ENCODE data around the gene PCDH1. TPM values are rescaled to one million over a fixed set of nuclear protein-coding genes. Genes with fewer than 3 reads are reported as not detected.

PCDH1 gene
- total RNA-seq, 2 experiments from 2014 or later: not detected

DNA sequence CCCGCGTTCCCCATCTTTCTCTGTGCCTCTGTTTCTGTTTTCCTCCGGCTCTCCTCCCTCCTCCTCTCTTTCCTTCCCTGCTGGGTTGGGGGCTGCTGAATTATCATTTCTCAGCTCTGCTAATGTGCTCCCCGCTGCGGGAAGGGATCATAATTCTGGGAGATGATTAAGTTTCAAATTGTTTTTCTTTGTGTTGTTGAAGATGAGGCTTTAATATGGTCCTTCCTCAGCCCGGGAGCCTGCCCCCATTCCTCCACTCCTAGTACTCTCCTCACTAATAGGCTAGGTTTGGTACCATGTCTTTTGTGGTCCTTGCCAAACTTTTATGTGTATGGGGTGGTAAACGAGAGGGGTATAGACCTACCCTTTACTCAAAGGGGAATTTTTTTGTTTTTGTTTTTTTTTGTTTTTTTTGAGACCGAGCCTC is 5.7 kb upstream of the PCDH1 start:
- H3K36me3 Mint-ChIP-seq: no peaks in the 10 kb centered on the region
- H3K27ac Mint-ChIP-seq: no peak overlapping the region
- POLR2A ChIA-PET: no interaction called here
- no peak overlapping the region for H3K4me3 Mint-ChIP-seq
- ATAC-seq (ENCODE audit: low read depth) (no peak), DNase-seq (no peak)
- peaks cover 10% of the 10 kb centered on the region for H3K4me1 Mint-ChIP-seq
- H3K9me3 Mint-ChIP-seq: no peaks in the 10 kb centered on the region
- H3K27me3 Mint-ChIP-seq: peaks cover 63% of the 10 kb centered on the region

DNA sequence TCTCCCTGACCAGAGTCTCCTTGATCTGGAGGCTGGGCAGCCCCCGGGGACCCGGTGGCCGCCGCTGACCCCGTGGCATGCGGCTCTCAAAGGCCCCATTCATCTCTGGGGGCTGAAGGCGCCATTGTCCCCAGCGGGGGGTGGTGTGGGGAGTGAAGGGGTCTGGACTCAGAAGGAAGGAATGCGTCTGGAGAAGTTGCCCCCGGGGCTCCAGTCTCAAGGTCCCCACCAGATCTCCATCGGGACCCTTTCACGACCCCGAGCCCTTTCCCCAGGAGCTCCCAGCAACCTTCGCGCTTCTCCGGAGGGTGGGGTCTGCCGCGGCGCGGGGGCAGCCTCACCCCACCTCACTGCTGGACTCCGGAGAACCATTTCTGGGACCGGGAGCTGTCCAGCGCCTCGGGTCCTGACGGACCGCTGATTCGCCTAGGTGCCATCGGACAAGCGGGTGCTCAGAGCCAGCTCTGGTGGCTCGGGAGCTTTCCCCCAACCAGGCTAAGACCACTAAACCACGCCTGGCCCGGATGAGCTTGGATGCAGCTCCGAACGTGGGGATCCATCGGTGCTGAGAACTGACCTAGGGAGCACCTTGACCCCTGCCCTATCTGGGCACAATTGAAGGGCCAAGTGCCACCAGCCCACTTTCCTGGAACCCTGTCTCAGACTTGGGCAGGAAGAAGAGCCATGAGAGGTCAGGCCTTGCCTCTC is 5.1 kb upstream of the PCDH1 start:
- POLR2A ChIA-PET: interaction anchor here (0.6 kb wide), 1 partner anchor 191 kb away, joined by 3 read pairs; no protein-coding TSS in a partner anchor
- Mint-ChIP-seq H3K4me1 (peaks cover 13% of the 10 kb centered on the region), H3K27me3 (peaks cover 66% of the 10 kb centered on the region), H3K9me3 (no peaks in the 10 kb centered on the region), H3K27ac (no peak overlapping the region), H3K4me3 (no peak overlapping the region), H3K36me3 (no peaks in the 10 kb centered on the region)
- peak; percentile 63 for DNase-seq
- ATAC-seq (ENCODE audit: low read depth): no peak

DNA sequence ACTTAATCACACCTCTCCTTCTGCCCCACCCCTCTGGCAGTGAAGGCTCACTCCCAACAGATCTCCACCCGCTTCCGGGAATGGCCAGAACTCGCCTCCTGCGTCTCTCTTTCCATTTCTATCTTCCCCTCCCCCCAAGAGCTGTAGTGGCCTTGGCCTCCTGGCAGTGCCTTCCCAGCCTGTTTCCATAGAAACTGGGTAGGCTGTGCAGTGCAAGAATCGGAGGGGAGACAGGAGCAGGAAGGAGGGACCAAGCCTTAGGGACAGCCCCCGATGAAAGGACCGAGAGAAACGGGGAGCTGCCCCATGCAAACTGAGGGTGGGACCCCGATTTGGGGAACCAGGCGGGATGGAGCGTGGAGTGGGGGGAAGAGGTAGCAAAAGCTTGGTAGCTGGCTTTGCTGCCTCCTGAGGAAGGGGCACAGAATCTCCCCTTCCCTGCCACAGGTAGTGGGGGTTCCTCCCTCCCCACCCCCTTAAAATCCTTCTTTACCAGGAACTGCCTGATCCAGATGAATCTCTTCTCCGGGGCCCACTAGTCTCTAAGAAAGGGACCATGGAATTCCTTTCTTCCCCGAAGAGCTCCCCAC is 4.5 kb upstream of the PCDH1 start:
- ATAC-seq (ENCODE audit: low read depth) (no peak), DNase-seq (no peak)
- Mint-ChIP-seq H3K27me3 (peaks cover 70% of the 10 kb centered on the region), H3K9me3 (no peaks in the 10 kb centered on the region), H3K4me1 (peaks cover 13% of the 10 kb centered on the region), H3K4me3 (no peak overlapping the region), H3K27ac (no peak overlapping the region), H3K36me3 (no peaks in the 10 kb centered on the region)
- POLR2A ChIA-PET: interaction anchor here (0.6 kb wide), 1 partner anchor 191 kb away, joined by 3 read pairs; no protein-coding TSS in a partner anchor

DNA sequence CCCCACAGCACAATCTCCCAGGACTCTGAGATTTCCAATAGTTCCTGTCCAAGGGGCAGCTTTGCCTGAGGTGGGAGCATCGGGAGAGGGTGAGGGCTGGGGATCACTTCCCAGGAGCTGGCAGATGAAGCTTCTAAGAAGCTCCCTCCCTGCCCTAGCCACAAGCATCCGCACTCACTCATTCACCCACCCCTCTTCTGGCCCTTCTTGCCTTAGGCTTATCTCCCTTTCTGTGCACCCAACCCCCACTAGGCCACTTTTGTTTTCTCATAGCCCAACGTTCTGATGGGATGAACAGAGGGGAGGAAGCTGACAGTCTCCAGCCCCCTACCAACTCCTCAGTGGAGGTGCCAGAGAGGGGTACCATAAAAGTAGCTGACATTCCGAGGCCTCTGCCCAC is 3.7 kb upstream of the PCDH1 start:
- ATAC-seq (ENCODE audit: low read depth) (no peak), DNase-seq (no peak)
- Mint-ChIP-seq H3K4me3 (no peak overlapping the region), H3K36me3 (no peaks in the 10 kb centered on the region), H3K27me3 (peaks cover 78% of the 10 kb centered on the region), H3K27ac (no peak overlapping the region), H3K4me1 (peaks cover 19% of the 10 kb centered on the region), H3K9me3 (no peaks in the 10 kb centered on the region)
- POLR2A ChIA-PET: interaction anchor here (1.6 kb wide), 1 partner anchor 180 kb away, joined by 3 read pairs; no protein-coding TSS in a partner anchor

DNA sequence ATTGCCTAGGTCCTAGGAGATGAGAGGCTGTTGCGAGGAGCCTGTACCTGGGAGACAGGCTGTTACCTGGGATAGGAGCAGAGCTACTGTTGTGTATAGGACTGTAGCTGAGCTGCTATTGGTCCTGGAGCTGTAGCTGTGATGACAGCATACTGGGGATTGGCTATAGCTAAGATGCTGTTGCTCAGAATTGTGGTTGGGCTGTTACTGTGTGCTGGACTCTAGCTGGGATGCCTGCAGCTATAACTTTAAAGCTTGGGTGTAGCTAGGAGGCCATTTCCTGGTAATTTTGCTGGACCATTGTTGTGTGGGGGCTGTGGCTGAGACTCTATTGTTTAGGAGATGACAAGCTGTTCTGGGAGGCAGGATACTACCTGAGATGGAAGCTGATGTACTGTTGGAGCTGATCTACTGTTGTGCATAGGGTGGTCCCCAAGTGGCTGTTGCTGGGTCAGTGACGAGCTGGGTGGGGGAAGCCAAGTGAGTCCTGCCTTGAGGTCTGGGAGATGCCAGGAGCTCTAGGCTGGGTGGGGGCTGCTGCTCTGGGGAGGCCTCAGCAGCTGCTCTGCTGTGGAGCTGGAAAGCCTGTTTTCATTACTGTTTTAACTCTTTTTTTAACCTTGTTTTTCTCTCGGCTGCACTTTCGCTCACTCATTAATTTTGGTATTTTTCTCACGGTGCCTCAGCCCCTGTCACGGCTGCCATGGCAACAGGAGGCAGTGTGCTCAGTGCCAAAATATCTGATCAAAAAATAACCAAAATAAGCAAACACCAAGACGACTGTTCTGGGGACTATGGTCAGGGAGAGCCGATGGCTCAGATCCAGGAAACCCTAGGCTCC is 3.0 kb upstream of the PCDH1 start:
- no peak for DNase-seq
- ATAC-seq (ENCODE audit: low read depth): no peak
- no peak overlapping the region for H3K27ac Mint-ChIP-seq
- peaks cover 19% of the 10 kb centered on the region for H3K4me1 Mint-ChIP-seq
- no peak overlapping the region for H3K4me3 Mint-ChIP-seq
- no peaks in the 10 kb centered on the region for H3K9me3 Mint-ChIP-seq
- no peaks in the 10 kb centered on the region for H3K36me3 Mint-ChIP-seq
- POLR2A ChIA-PET: interaction anchor here (1.0 to 2.5 kb wide), 4 partner anchors 31 to 179 kb away, joined by 3 to 7 read pairs (median 3); partner anchors contain the start of genes PCDH12 and RNF14
- peaks cover 82% of the 10 kb centered on the region for H3K27me3 Mint-ChIP-seq

DNA sequence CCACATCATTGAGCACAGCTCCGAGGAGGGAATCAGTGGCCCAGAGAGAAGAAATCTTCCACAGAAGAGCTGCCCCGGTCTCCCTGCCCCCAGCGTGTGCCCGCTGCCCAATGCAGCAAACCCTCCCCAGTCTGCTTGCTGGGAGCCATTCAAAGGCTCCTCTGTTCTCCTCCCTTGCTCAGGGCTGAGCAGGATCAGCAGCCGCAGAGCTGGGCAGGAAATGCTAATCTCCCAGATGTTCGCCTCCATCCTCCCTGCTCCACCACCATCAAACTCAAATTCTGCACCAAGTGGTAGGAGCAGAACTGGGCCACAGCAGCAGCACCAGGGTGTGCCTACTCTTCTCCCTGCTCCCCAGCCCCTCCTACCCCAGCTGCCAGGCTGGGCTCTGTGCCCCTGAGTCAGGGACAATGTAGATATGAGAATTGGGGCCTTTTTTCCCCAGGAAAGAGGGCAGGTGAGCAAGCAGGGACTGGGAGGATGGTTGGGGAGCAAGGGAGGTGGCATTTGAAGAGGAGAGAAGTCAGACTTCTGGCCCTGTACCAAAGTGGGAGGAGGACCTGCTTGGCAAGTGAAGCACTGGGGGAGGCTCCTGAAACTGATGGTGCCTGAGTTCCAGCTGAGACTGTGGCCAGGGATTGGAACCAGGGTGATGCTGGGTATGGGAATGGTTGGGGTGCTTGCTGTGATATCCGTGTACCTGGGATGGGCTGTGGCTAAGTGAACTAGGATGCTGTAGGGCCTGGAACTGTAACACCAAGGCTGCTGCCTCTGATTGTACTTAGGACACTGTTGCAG is 1.9 kb upstream of the PCDH1 start:
- H3K4me1 Mint-ChIP-seq: peaks cover 24% of the 10 kb centered on the region
- no peak for ATAC-seq (ENCODE audit: low read depth)
- no peak for DNase-seq
- no peaks in the 10 kb centered on the region for H3K9me3 Mint-ChIP-seq
- H3K36me3 Mint-ChIP-seq: no peaks in the 10 kb centered on the region
- H3K27me3 Mint-ChIP-seq: peaks cover 86% of the 10 kb centered on the region
- POLR2A ChIA-PET: interaction anchor here (0.8 to 2.5 kb wide), 7 partner anchors 30 to 215 kb away, joined by 3 to 8 read pairs (median 3); partner anchors contain the start of genes PCDH12 and RNF14
- no peak overlapping the region for H3K27ac Mint-ChIP-seq
- H3K4me3 Mint-ChIP-seq: no peak overlapping the region

DNA sequence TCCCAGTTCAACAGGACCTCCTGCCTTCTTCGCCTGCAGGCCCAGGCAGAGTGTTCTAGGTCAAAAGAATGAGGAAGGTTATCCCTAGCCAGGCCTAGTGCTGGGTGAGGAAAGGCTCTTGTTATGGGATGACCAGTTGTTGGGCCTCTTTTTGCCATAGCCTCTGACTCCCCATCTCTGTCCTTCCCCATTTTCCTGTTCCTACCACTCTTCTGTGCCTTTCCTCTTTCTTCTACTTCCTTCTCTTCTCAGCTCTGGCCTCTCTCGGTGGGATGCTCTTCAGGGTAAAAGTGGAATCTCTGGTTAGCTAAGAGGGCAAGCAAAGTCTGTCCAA is 1.2 kb upstream of the PCDH1 start:
- Mint-ChIP-seq H3K36me3 (no peaks in the 10 kb centered on the region), H3K27ac (no peak overlapping the region), H3K4me3 (peak overlapping the region; percentile 72), H3K9me3 (no peaks in the 10 kb centered on the region), H3K4me1 (peaks cover 24% of the 10 kb centered on the region), H3K27me3 (peaks cover 86% of the 10 kb centered on the region)
- DNase-seq (no peak), ATAC-seq (ENCODE audit: low read depth) (no peak)
- POLR2A ChIA-PET: interaction anchor here (0.6 to 2.5 kb wide), 6 partner anchors 30 to 215 kb away, joined by 3 to 8 read pairs (median 4); partner anchors contain the start of gene RNF14

DNA sequence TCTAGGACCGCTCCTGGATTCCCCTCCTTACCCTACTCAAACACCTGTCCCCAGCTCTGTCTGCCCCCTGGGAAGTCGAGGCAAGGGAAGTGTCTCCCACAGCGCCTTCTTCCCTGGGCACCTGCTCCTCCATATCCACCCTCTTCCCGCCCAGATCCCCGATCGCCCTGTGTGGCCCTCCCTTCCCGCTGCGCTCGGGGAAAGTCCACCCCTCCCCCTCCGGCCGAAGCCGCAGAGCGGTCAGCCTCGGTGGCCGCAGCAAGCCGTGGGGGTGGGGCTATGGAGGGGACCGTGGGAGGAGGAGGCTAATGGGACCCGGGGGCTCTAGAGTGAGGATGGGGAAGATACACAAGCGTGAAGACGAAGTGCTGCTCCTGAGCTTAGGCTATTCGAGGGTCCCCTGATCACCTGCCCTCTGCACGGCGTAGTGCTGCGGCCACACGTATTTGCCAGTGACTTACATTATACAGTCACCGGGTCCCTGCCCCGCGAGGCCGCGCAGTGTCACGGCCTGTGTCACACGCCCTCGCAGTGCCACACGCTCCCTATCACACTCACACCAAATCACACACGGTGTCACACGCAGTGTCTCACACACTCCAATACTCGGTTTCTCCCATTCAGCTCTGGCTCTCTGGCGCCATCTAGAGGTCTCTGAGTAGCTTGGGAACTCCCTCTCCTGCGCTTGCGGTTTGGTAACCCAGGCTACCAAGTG is 658 bp upstream of the PCDH1 start:
- Mint-ChIP-seq H3K9me3 (no peaks in the 10 kb centered on the region), H3K4me1 (peaks cover 24% of the 10 kb centered on the region), H3K27ac (no peak overlapping the region), H3K27me3 (peaks cover 86% of the 10 kb centered on the region), H3K4me3 (peak overlapping the region; percentile 72), H3K36me3 (no peaks in the 10 kb centered on the region)
- ATAC-seq (ENCODE audit: low read depth): peak; percentile 84
- peak; percentile 79 for DNase-seq
- POLR2A ChIA-PET: interaction anchor here (0.6 to 2.5 kb wide), 6 partner anchors 11 to 214 kb away, joined by 3 to 8 read pairs (median 4); partner anchors contain the start of gene RNF14

DNA sequence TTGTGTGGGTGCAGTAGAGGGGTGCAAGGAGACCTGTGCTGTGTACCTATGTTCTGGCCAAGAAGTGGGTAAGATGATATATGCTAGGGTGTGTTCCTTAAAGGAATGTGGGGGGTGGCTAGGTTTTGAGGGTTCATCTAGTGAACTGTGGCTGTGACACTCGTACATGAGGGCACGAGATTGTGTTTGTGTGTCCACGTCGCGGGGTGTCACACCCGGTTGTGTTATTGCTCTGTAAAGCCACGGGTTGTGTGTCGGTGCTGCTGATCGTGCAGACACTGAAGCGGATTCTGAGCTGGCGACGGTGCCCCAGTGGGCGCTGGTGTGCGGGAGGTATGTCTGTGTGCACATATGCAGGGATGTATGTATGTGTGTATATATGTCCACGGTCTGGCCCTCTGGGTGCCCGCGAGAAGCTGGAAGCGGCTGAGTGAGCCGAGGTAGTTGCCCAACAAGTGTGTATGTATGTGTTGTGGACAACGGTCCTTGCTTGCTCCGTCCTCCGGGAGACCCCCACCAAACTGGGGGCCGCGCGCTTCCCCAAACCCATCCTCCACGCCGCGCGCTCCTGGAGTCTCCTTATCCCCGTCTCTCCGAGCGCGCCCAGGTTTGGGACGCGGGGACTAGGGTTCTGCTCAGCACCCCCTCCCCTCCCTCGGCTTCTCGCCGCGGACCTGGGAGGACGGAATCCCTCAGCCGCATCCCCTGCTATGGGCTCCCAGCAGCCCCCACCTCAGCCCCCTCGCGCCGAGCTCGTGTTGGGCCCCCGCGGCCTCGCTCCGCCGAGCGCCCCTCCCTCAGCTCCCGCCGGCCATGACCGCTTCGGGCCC is 639 bp downstream of the PCDH1 start:
- POLR2A ChIA-PET: interaction anchor here (0.7 kb wide), 2 partner anchors 10 to 84 kb away, joined by 3 to 4 read pairs; no protein-coding TSS in a partner anchor
- H3K27ac Mint-ChIP-seq: no peak overlapping the region
- no peak for ATAC-seq (ENCODE audit: low read depth)
- H3K9me3 Mint-ChIP-seq: no peaks in the 10 kb centered on the region
- H3K27me3 Mint-ChIP-seq: peaks cover 84% of the 10 kb centered on the region
- DNase-seq: no peak
- no peaks in the 10 kb centered on the region for H3K36me3 Mint-ChIP-seq
- peak overlapping the region; percentile 39 for H3K4me3 Mint-ChIP-seq
- peaks cover 22% of the 10 kb centered on the region for H3K4me1 Mint-ChIP-seq

DNA sequence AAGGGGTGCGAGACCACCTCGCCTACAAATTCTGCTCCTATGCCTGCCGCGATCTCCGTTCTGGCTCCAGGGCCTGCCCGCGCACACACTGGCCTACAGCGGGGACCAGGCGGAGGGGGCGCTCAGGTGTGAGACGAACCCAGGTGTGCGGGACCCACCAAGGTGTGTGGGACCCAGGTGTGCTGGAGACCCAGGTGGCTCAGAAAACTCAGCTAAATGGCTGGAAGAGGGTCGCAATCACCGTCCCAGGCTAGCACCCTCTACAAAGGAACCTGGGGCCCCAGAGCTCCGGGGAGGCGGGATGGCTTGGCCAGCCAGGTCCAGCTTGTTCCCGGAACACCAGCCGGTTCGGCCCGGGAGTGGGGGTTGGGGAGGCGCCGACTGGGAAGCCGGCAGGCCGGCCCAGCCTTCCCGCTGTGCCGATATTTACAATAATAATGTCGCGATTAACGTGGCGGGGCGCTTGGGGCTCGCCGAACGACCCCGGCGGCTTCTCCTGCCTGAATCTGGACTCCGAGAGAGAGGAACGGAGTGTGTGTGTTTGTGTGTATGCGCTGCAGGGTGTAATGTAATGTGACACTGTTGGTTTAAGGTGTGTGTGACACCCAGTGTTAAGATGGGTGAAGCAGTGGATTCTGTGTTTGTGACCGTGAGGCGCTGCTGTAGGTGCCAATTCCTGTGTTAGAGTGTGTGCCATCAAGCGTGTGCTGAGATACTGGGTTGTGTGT is 1.4 kb downstream of the PCDH1 start:
- no peaks in the 10 kb centered on the region for H3K36me3 Mint-ChIP-seq
- DNase-seq: no peak

More for the DNA sequence above, 1.4 kb downstream of the PCDH1 start:
- H3K4me3 Mint-ChIP-seq: peak overlapping the region; percentile 0
- no peak for ATAC-seq (ENCODE audit: low read depth)
- peaks cover 83% of the 10 kb centered on the region for H3K27me3 Mint-ChIP-seq
- POLR2A ChIA-PET: no interaction called here
- H3K27ac Mint-ChIP-seq: no peak overlapping the region
- H3K9me3 Mint-ChIP-seq: no peaks in the 10 kb centered on the region
- H3K4me1 Mint-ChIP-seq: peaks cover 20% of the 10 kb centered on the region

Data from activated naive CD8-positive, alpha-beta T cell treated with anti-CD3 and anti-CD28 coated beads, Interleukin-2, amount 10 ng/mL, durations not matched to agents 7 days and 5 days (primary cell).